Parathyroid adenoma (tissue), 2 donors: ENCODE data around the gene EFCC1.
A peak's percentile ranks its signal among the peaks of the same experiment; 100 is the strongest.

ENCODE experiments used
- H2AFZ ChIP-seq: fragments of 300-600 bp; sonication (generic); one replicate; pipeline ENCODE4 v1.7.0; 2017; ENCODE audit warnings: antibody characterized with exemption, mild to moderate bottlenecking
- H3K27ac ChIP-seq: fragments of 300-600 bp; sonication (generic); one replicate; pipeline ENCODE4 v1.7.0; 2017
- H3K27me3 ChIP-seq: fragments of 300-600 bp; sonication (generic); one replicate; pipeline ENCODE4 v1.7.0; 2017; ENCODE audit warnings: low read length; ENCODE audit not compliant: control insufficient read depth, insufficient read depth
- H3K36me3 ChIP-seq: fragments of 300-600 bp; sonication (generic); one replicate; pipeline ENCODE4 v1.7.0; 2017; ENCODE audit warnings: low read length; ENCODE audit not compliant: control insufficient read depth, insufficient read depth
- H3K4me1 ChIP-seq: fragments of 300-600 bp; sonication (generic); one replicate; pipeline ENCODE4 v1.7.0; 2017; ENCODE audit warnings: control low read depth
- H3K4me2 ChIP-seq: fragments of 300-600 bp; sonication (generic); one replicate; pipeline ENCODE4 v1.7.0; 2017; ENCODE audit warnings: low read length
- H3K4me3 ChIP-seq: fragments of 300-600 bp; sonication (generic); one replicate; pipeline ENCODE4 v1.7.0; 2017; ENCODE audit warnings: low read depth, low read length
- H3K79me2 ChIP-seq: fragments of 300-600 bp; sonication (generic); one replicate; pipeline ENCODE4 v1.7.0; 2017; ENCODE audit warnings: control low read depth
- H3K9ac ChIP-seq: fragments of 300-600 bp; sonication (generic); one replicate; pipeline ENCODE4 v1.7.0; 2017; ENCODE audit warnings: mild to moderate bottlenecking
- H3K9me3 ChIP-seq: fragments of 300-600 bp; sonication (generic); one replicate; pipeline ENCODE4 v1.7.0; 2017; ENCODE audit warnings: low read length; ENCODE audit not compliant: control insufficient read depth
- CTCF ChIP-seq: fragments of 300-600 bp; sonication (generic); IDR thresholded peaks from one replicate; pipeline ENCODE4 v1.7.0; 2017; ENCODE audit warnings: antibody characterized with exemption, mild to moderate bottlenecking
- donor health status: primary hyperparathyroidism.

EFCC1 gene

GRCh38 chr3:129000742-129001100 lies 383 bp upstream of the EFCC1 start:
- Histone ChIP-seq H3K27me3 (no peaks in the 10 kb centered on the region), H3K79me2 (no peaks in the 10 kb centered on the region), H3K9ac (no peak overlapping the region), H3K27ac (peak overlapping the region; percentile 41), H3K4me3 (peak overlapping the region; percentile 60), H3K36me3 (no peaks in the 10 kb centered on the region), H3K4me1 (peaks cover 13% of the 10 kb centered on the region), H2AFZ (peak overlapping the region; percentile 79), H3K9me3 (no peaks in the 10 kb centered on the region), H3K4me2 (peak overlapping the region; percentile 79)
- TF ChIP-seq CTCF = no peak

- H3K9me3 ChIP-seq = no peaks in the 10 kb centered on the region
- H3K36me3 ChIP-seq = no peaks in the 10 kb centered on the region
- H3K79me2 ChIP-seq = no peaks in the 10 kb centered on the region
- peak overlapping the region; percentile 60 for H3K4me3 ChIP-seq
- H3K4me2 ChIP-seq = peak overlapping the region; percentile 79
- H3K27ac ChIP-seq = no peak overlapping the region
- no peaks in the 10 kb centered on the region for H3K27me3 ChIP-seq
- TF ChIP-seq CTCF = no peak
- peak overlapping the region; percentile 79 for H2AFZ ChIP-seq
- H3K4me1 ChIP-seq = peaks cover 13% of the 10 kb centered on the region
- H3K9ac ChIP-seq = no peak overlapping the region
Observed at GRCh38 chr3:129001806-129002572, 885 bp downstream of the EFCC1 start.

- Histone ChIP-seq H3K36me3 (no peaks in the 10 kb centered on the region), H3K79me2 (no peaks in the 10 kb centered on the region), H3K4me3 (no peak overlapping the region), H3K27me3 (no peaks in the 10 kb centered on the region), H3K4me2 (peak overlapping the region; percentile 79), H3K9ac (no peak overlapping the region), H3K27ac (no peak overlapping the region), H3K4me1 (peaks cover 13% of the 10 kb centered on the region), H2AFZ (no peak overlapping the region), H3K9me3 (no peaks in the 10 kb centered on the region)
- no peak for TF ChIP-seq CTCF
Observed at GRCh38 chr3:129002573-129003569, 1.8 kb downstream of the EFCC1 start.

GRCh38 chr3:129003578-129004112 lies 2.5 kb downstream of the EFCC1 start:
- H2AFZ ChIP-seq = no peak overlapping the region
- no peaks in the 10 kb centered on the region for H3K9me3 ChIP-seq
- H3K4me3 ChIP-seq = no peak overlapping the region
- no peaks in the 10 kb centered on the region for H3K36me3 ChIP-seq
- peak overlapping the region; percentile 55 for H3K4me2 ChIP-seq
- no peaks in the 10 kb centered on the region for H3K79me2 ChIP-seq
- H3K9ac ChIP-seq = no peak overlapping the region
- no peaks in the 10 kb centered on the region for H3K27me3 ChIP-seq
- H3K4me1 ChIP-seq = peaks cover 13% of the 10 kb centered on the region
- H3K27ac ChIP-seq = no peak overlapping the region
- no peak for TF ChIP-seq CTCF
